Chondrocyte (in vitro differentiated cells): ENCODE results near the gene PIK3R1. TPM values are rescaled to one million over a fixed set of nuclear protein-coding genes. Genes with fewer than 3 reads are reported as not detected.

Experiments used
- DNase-seq: peaks from one replicate; pipeline ENCODE4 v3.0.0; 2021; ENCODE audit warnings: mixed read lengths, low spot score
- H3K27ac Mint-ChIP-seq: one replicate; pipeline ENCODE4 v1.8.0; 2021; ENCODE audit warnings: mild to moderate bottlenecking, moderate library complexity, mixed read lengths; ENCODE audit not compliant: unreplicated experiment
- H3K27me3 Mint-ChIP-seq: 2 replicates; pipeline ENCODE4 v1.8.0; 2021; ENCODE audit warnings: low read depth, mixed read lengths
- H3K36me3 Mint-ChIP-seq: 2 replicates; pipeline ENCODE4 v1.8.0; 2021; ENCODE audit warnings: low read depth, mixed read lengths
- H3K4me1 Mint-ChIP-seq: 2 replicates; pipeline ENCODE4 v1.8.0; 2021; ENCODE audit warnings: low read depth, mild to moderate bottlenecking, mixed read lengths
- H3K4me3 Mint-ChIP-seq: one replicate; pipeline ENCODE4 v1.8.0; 2021; ENCODE audit warnings: mild to moderate bottlenecking, moderate library complexity, mixed read lengths; ENCODE audit not compliant: unreplicated experiment
- H3K9me3 Mint-ChIP-seq: 2 replicates; pipeline ENCODE4 v1.8.0; 2021; ENCODE audit warnings: low read depth, mixed read lengths
- total RNA-seq: library from RNA; stranded (reverse); gene quantifications from 3 replicates; pipeline ENCODE4 v1.2.1, GENCODE V29; 2021
- TF ChIP-seq, protein P1 (sequence below): fragments of 200-600 bp; sonication (generic); IDR thresholded peaks from 2 replicates; pipeline ENCODE4 v1.5.0; 2021; ENCODE audit warnings: antibody characterized with exemption, mild to moderate bottlenecking, moderate library complexity

PIK3R1 gene
- total RNA-seq, 1 donor from 2014 or later, result 60.7 TPM

DNA sequence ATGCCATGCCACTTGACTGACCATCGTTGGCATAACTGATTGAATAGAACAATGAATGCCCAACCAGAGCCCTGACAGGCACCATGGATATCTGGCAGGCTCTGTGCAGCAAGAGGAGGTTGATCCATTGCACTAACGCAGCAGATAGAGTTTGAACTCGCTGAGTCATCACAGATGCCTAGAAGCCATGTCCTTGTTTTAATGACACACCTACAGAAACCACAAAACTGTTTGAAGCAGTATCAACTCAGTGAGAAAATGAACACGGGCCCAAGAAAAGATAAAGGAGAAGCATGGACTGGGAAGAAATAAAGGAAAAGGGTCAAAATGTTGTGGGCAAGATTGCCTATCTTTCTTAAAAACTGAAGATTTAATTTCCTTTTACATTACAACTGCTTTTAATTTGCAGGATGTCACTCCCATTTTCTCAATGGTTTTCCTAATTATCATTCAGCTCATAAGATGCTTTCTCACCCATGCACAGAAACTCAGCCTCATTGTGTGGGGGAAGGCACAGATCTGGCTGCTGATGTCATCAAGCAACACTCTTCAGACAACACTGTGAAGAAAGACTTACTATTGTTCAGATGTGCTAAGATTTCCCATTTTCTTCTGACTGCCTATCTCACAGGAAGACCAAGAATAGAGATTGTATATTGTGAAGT, 129.0 kb downstream of the PIK3R1 start:
- TF ChIP-seq, protein P1, sequence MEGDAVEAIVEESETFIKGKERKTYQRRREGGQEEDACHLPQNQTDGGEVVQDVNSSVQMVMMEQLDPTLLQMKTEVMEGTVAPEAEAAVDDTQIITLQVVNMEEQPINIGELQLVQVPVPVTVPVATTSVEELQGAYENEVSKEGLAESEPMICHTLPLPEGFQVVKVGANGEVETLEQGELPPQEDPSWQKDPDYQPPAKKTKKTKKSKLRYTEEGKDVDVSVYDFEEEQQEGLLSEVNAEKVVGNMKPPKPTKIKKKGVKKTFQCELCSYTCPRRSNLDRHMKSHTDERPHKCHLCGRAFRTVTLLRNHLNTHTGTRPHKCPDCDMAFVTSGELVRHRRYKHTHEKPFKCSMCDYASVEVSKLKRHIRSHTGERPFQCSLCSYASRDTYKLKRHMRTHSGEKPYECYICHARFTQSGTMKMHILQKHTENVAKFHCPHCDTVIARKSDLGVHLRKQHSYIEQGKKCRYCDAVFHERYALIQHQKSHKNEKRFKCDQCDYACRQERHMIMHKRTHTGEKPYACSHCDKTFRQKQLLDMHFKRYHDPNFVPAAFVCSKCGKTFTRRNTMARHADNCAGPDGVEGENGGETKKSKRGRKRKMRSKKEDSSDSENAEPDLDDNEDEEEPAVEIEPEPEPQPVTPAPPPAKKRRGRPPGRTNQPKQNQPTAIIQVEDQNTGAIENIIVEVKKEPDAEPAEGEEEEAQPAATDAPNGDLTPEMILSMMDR, result no peak
- Mint-ChIP-seq H3K27me3 (no peaks in the 10 kb centered on the region), H3K4me3 (no peak overlapping the region), H3K4me1 (peaks cover 28% of the 10 kb centered on the region), H3K9me3 (peaks cover 13% of the 10 kb centered on the region), H3K36me3 (no peaks in the 10 kb centered on the region), H3K27ac (no peak overlapping the region)
- no peak for DNase-seq

GRCh38 chr5:68345171-68345570, 129.6 kb downstream of the PIK3R1 start:
- H3K9me3 Mint-ChIP-seq, result peaks cover 13% of the 10 kb centered on the region
- peaks cover 24% of the 10 kb centered on the region for H3K4me1 Mint-ChIP-seq
- TF ChIP-seq, protein P1, result no peak
- no peak for DNase-seq
- H3K4me3 Mint-ChIP-seq, result no peak overlapping the region
- no peaks in the 10 kb centered on the region for H3K36me3 Mint-ChIP-seq
- H3K27ac Mint-ChIP-seq, result no peak overlapping the region
- no peaks in the 10 kb centered on the region for H3K27me3 Mint-ChIP-seq

DNA sequence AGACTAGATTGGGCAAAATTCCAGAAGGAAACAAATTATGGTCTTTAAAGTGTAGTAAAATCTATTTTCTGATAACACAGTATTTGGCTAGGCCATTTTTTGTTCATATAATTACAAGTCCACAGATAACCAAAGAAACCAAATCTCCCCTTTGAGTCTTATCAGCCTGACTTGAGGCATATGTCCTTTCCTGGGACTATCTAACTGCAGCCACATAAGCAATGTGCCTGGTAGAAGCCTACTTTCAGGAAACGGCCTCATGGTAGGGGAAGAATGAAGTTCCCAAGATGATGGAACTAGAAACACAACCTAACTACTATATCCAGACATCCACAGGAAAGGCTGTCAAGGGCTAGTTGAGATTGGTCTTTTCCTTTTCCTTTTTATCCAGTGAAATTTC, 130.0 kb downstream of the PIK3R1 start:
- Mint-ChIP-seq H3K4me3 (no peak overlapping the region), H3K36me3 (no peaks in the 10 kb centered on the region), H3K27me3 (no peaks in the 10 kb centered on the region), H3K9me3 (peaks cover 13% of the 10 kb centered on the region), H3K27ac (no peak overlapping the region), H3K4me1 (peaks cover 22% of the 10 kb centered on the region)
- TF ChIP-seq, protein P1, result no peak
- DNase-seq, result no peak

GRCh38 chr5:68347536-68347935, 132.0 kb downstream of the PIK3R1 start:
- H3K27ac Mint-ChIP-seq, result no peak overlapping the region
- DNase-seq, result no peak
- H3K9me3 Mint-ChIP-seq, result peaks cover 13% of the 10 kb centered on the region
- H3K4me1 Mint-ChIP-seq, result peaks cover 22% of the 10 kb centered on the region
- no peaks in the 10 kb centered on the region for H3K27me3 Mint-ChIP-seq
- no peaks in the 10 kb centered on the region for H3K36me3 Mint-ChIP-seq
- TF ChIP-seq, protein P1, result no peak
- H3K4me3 Mint-ChIP-seq, result no peak overlapping the region

GRCh38 chr5:68348447-68349222, 133.1 kb downstream of the PIK3R1 start:
- H3K4me3 Mint-ChIP-seq, result no peak overlapping the region
- no peak overlapping the region for H3K27ac Mint-ChIP-seq
- no peaks in the 10 kb centered on the region for H3K36me3 Mint-ChIP-seq
- H3K4me1 Mint-ChIP-seq, result peaks cover 17% of the 10 kb centered on the region
- no peak for DNase-seq
- TF ChIP-seq, protein P1, result no peak
- peaks cover 13% of the 10 kb centered on the region for H3K9me3 Mint-ChIP-seq
- no peaks in the 10 kb centered on the region for H3K27me3 Mint-ChIP-seq
